HepG2 (cell line): Measurements from ENCODE around the gene PIGN. TPM values are rescaled to one million over a fixed set of nuclear protein-coding genes. Genes with fewer than 3 reads are reported as not detected.

Source experiments
- ATAC-seq: fragments of 200-7000 bp; cut with Tn5 transposase; 3 replicates; pipeline ENCODE4 v1.9.1; 2020; ENCODE audit warnings: mild to moderate bottlenecking, moderate library complexity
- BruUV-seq: library from RNA; stranded (reverse); fragments of 400-500 nt; replicated peaks from 2 replicates; lab custom pipeline; 2021; lab: Mats Ljungman, UMichigan
- CTCF ChIA-PET: fragments of 300-600 bp; formaldehyde crosslinking; extraction: SDS; loops from one replicate; lab custom pipeline; 2021; ENCODE audit warnings: low total read pairs, inconsistent platforms, low intra/inter-chr PET ratio; lab: Yijun Ruan, JAX
- POLR2A ChIA-PET: fragments of 350-600 bp; sonication (Branson Sonifier 250); formaldehyde crosslinking; loops from one replicate; lab custom pipeline; 2020; ENCODE audit warnings: antibody characterized with exemption, inconsistent platforms; lab: Yijun Ruan, JAX
- DNase-seq: peaks from one replicate; pipeline ENCODE4 v3.0.0-alpha.2; 2015; ENCODE audit warnings: low spot score
- FAIRE-seq: peaks from 3 replicates; lab custom pipeline; 2011; peaks lifted over from hg19 to GRCh38; lab: Jason Lieb, UNC
- H2AFZ ChIP-seq: one replicate; pipeline ENCODE4 v1.6.1; 2011; ENCODE audit warnings: low read length, inconsistent platforms
- H3K27ac ChIP-seq: fragments of 300-600 bp; 3 replicates; pipeline ENCODE4 v1.8.0; 2011; ENCODE audit warnings: mixed run types, mild to moderate bottlenecking, mixed read lengths, low read length, inconsistent platforms; ENCODE audit not compliant: insufficient read depth; ENCODE audit errors: extremely low read length
- H3K27me3 ChIP-seq, 2 experiments: fragments of 200-600 bp in 1 of 2; 2 replicates in 1 of 2; 3 replicates in 1 of 2; pipeline versions ENCODE4 v1.6.0 to v1.8.0; 2011; ENCODE audit warnings: low read length in 2 of 2, mild to moderate bottlenecking in 2 of 2, moderate library complexity in 2 of 2, inconsistent platforms in 1 of 2; ENCODE audit not compliant: insufficient read depth in 2 of 2, control insufficient read depth in 1 of 2
- H3K36me3 ChIP-seq, 2 experiments: fragments of 200-600 bp in 1 of 2; replicated peaks in 1 of 2; 2 replicates in 1 of 2; 3 replicates in 1 of 2; pipeline versions ENCODE4 v1.5.1 to v1.8.0; 2011; ENCODE audit warnings: low read length in 2 of 2, inconsistent platforms in 1 of 2; ENCODE audit not compliant: insufficient read depth in 2 of 2, control insufficient read depth in 1 of 2
- H3K4me1 ChIP-seq: 2 replicates; pipeline ENCODE4 v1.5.1; 2012; ENCODE audit warnings: low read length, inconsistent platforms; ENCODE audit not compliant: insufficient read depth
- H3K4me2 ChIP-seq: 2 replicates; pipeline ENCODE4 v1.6.0; 2011; ENCODE audit warnings: low read depth, low read length, inconsistent platforms
- H3K4me3 ChIP-seq, 3 experiments: fragments of 200-600 bp in 1 of 3; sonication (generic), shearing (Covaris generic) in 1 of 3; replicated peaks in 1 of 3; 2 replicates each; pipeline ENCODE4 v1.5.1; 2011 to 2016; ENCODE audit warnings: low read length in 3 of 3, inconsistent platforms in 2 of 3, low read depth in 2 of 3, mild to moderate bottlenecking in 2 of 3, control low read depth in 1 of 3, mixed read lengths in 1 of 3; ENCODE audit not compliant: insufficient read depth in 1 of 3
- H3K79me2 ChIP-seq: one replicate; pipeline ENCODE4 v1.6.1; 2011; ENCODE audit warnings: low read length, inconsistent platforms; ENCODE audit not compliant: insufficient read depth
- H3K9ac ChIP-seq: 2 replicates; pipeline ENCODE4 v1.6.0; 2011; ENCODE audit warnings: mild to moderate bottlenecking, low read depth, low read length, inconsistent platforms; ENCODE audit not compliant: insufficient read depth
- H3K9me3 ChIP-seq: 2 replicates; pipeline ENCODE4 v1.5.1; 2012; ENCODE audit warnings: mild to moderate bottlenecking, low read length
- H4K20me1 ChIP-seq: 2 replicates; pipeline ENCODE4 v1.6.0; 2011; ENCODE audit warnings: inconsistent platforms, mild to moderate bottlenecking, low read length, moderate library complexity; ENCODE audit not compliant: insufficient read depth
- ATF7 ChIP-seq, 2 experiments: fragments of 450-650 bp in 1 of 2; sonication (generic) in 1 of 2; formaldehyde crosslinking in 1 of 2; IDR thresholded peaks; 2 replicates each; pipeline versions ENCODE4 v1.4.0 to v1.6.1; 2016 to 2020; ENCODE audit warnings: antibody characterized with exemption in 1 of 2, mild to moderate bottlenecking in 1 of 2, missing genetic modification reagents in 1 of 2
- CBX1 ChIP-seq: IDR thresholded peaks from one replicate; pipeline ENCODE4 v1.6.1; 2016; ENCODE audit warnings: antibody characterized with exemption, low read depth
- CENPBD1 ChIP-seq: sonication (generic); formaldehyde crosslinking; IDR thresholded peaks from 2 replicates; pipeline ENCODE4 v1.8.0; 2022; ENCODE audit warnings: missing genetic modification reagents, low read depth, mild to moderate bottlenecking, borderline replicate concordance
- ETV6 ChIP-seq: sonication (generic); formaldehyde crosslinking; conservative IDR thresholded peaks from 2 replicates; pipeline ENCODE4 v1.4.0; 2020; ENCODE audit warnings: missing genetic modification reagents
- HMGA1 ChIP-seq: sonication (generic); formaldehyde crosslinking; conservative IDR thresholded peaks from 2 replicates; pipeline ENCODE4 v1.4.0; 2020; ENCODE audit warnings: missing genetic modification reagents
- HNRNPH1 ChIP-seq: fragments of 200-400 bp; formaldehyde crosslinking; optimal IDR thresholded peaks from 2 replicates; pipeline ENCODE3; 2017; ENCODE audit warnings: mild to moderate bottlenecking, low read depth, low read length
- HNRNPK ChIP-seq: fragments of 200-400 bp; formaldehyde crosslinking; IDR thresholded peaks from 2 replicates; pipeline ENCODE4 v1.6.1; 2018; ENCODE audit warnings: low read length, low read depth, moderate library complexity, mild to moderate bottlenecking; ENCODE audit not compliant: poor library complexity, severe bottlenecking
- HOMEZ ChIP-seq: IDR thresholded peaks from 2 replicates; pipeline ENCODE4 v1.6.1; 2016; ENCODE audit warnings: low read depth
- KDM2A ChIP-seq: sonication (generic); formaldehyde crosslinking; IDR thresholded peaks from 2 replicates; pipeline ENCODE4 v1.4.0; 2020; ENCODE audit warnings: low read depth, missing genetic modification reagents, borderline replicate concordance
- KLF6 ChIP-seq: IDR thresholded peaks from 2 replicates; pipeline ENCODE4 v1.8.0; 2016; ENCODE audit warnings: missing biosample characterization, missing genetic modification reagents
- NFE2L1 ChIP-seq: sonication (generic); formaldehyde crosslinking; IDR thresholded peaks from 2 replicates; pipeline ENCODE4 v1.4.0; 2020; ENCODE audit warnings: missing genetic modification reagents, mild to moderate bottlenecking, borderline replicate concordance
- PLSCR1 ChIP-seq: sonication (generic); formaldehyde crosslinking; IDR thresholded peaks from 2 replicates; pipeline ENCODE4 v1.5.0; 2020; ENCODE audit warnings: missing genetic modification reagents, mild to moderate bottlenecking, borderline replicate concordance
- PRPF4 ChIP-seq: fragments of 200-400 bp; formaldehyde crosslinking; IDR thresholded peaks from 2 replicates; pipeline ENCODE4 v1.6.1; 2016; ENCODE audit warnings: low read length, low read depth; ENCODE audit not compliant: poor library complexity, severe bottlenecking
- SRSF9 ChIP-seq: fragments of 200-400 bp; formaldehyde crosslinking; IDR thresholded peaks from 2 replicates; pipeline ENCODE4 v1.6.1; 2018; ENCODE audit warnings: borderline replicate concordance, mild to moderate bottlenecking, low read depth, low read length; ENCODE audit not compliant: insufficient read depth, poor library complexity, severe bottlenecking
- ZBTB7B ChIP-seq: sonication (generic); formaldehyde crosslinking; IDR thresholded peaks from 2 replicates; pipeline ENCODE4 v1.4.0; 2020; ENCODE audit warnings: missing genetic modification reagents
- ZNF10 ChIP-seq: sonication (generic); formaldehyde crosslinking; IDR thresholded peaks from 2 replicates; pipeline ENCODE4 v1.4.0; 2020; ENCODE audit warnings: mild to moderate bottlenecking, low read depth, missing genetic modification reagents, borderline replicate concordance
- ZNF24 ChIP-seq: fragments of 450-650 bp; IDR thresholded peaks from 2 replicates; pipeline ENCODE4 v1.6.1; 2017; ENCODE audit warnings: antibody characterized with exemption, mild to moderate bottlenecking
- ZNF510 ChIP-seq: sonication (generic); formaldehyde crosslinking; IDR thresholded peaks from 2 replicates; pipeline ENCODE4 v1.4.0; 2020; ENCODE audit warnings: low read depth, mild to moderate bottlenecking, missing genetic modification reagents
- ZNF781 ChIP-seq: sonication (generic); formaldehyde crosslinking; IDR thresholded peaks from 2 replicates; pipeline ENCODE4 v1.5.1; 2020; ENCODE audit warnings: borderline replicate concordance, mild to moderate bottlenecking, missing genetic modification reagents; ENCODE audit errors: not compliant biosample characterization
- WGBS: methylation state at CpG from one replicate; pipeline ENCODE4 v1.1.6; 2017; ENCODE audit warnings: low lambda C conversion rate; 5-methylcytosine and 5-hydroxymethylcytosine counted together
- in situ Hi-C: cut with HindIII; loops from 2 replicates; pipeline ENCODE4 v1.10.0; 2017; ENCODE audit warnings: low pct_unique_long_range_greater_than_20kb; ENCODE audit not compliant: extremely low pct_ligation_motif_present
- intact Hi-C: fragments of 100-400 bp; cut with micrococcal nuclease; formaldehyde crosslinking; loops from one replicate; pipeline ENCODE4 v1.10.0; 2022; ENCODE audit not compliant: unreplicated experiment
- polyA plus RNA-seq, 8 experiments: library from polyadenylated mRNA; depleted of rRNA in 3 of 8; stranded (reverse) in 7 of 8; unstranded in 1 of 8; fragments of >200 nt; fragmentation: Illumina TruSeq in 4 of 8; extraction: Trizol in 4 of 8; gene quantifications; 2 replicates each; pipeline versions ENCODE4 v1.2.1 to v1.2.3, GENCODE V29; 2011 to 2016; ENCODE audit warnings: low read depth in 4 of 8, missing spikeins in 1 of 8, mixed read lengths in 1 of 8; ENCODE audit not compliant: insufficient read depth in 1 of 8
- total RNA-seq, 5 experiments: library from RNA; depleted of rRNA; stranded (reverse); fragments of >200 nt; fragmentation: Illumina TruSeq; extraction: Trizol; gene quantifications; 2 replicates each; pipeline ENCODE4 v1.2.3, GENCODE V29; 2016; ENCODE audit warnings: low read depth in 1 of 5
- TF ChIP-seq, protein P1 (sequence below): sonication (generic); formaldehyde crosslinking; IDR thresholded peaks from 2 replicates; pipeline ENCODE4 v1.5.0; 2020; ENCODE audit warnings: mild to moderate bottlenecking, missing genetic modification reagents, borderline replicate concordance

PIGN gene
- total and polyA plus RNA-seq, 2 of the 13 experiments (the other 11 are each of a cell fraction or from before 2014, with no cell fraction given): 15.5 to 33.6 TPM

- in situ Hi-C loops (no loop called here), intact Hi-C loops (no loop called here)
- FAIRE-seq: no peak
- H2AFZ ChIP-seq: no peak overlapping the region
- H3K4me2 ChIP-seq: no peak overlapping the region
- ATAC-seq: no peak
- CTCF ChIA-PET: no interaction called here
- BruUV-seq: no TSS peak
- no peak overlapping the region for H3K27ac ChIP-seq
- H3K27me3 ChIP-seq: no peaks in the 10 kb centered on the region
- H3K4me1 ChIP-seq: peaks cover 8% of the 10 kb centered on the region
- TF ChIP-seq, protein P1, sequence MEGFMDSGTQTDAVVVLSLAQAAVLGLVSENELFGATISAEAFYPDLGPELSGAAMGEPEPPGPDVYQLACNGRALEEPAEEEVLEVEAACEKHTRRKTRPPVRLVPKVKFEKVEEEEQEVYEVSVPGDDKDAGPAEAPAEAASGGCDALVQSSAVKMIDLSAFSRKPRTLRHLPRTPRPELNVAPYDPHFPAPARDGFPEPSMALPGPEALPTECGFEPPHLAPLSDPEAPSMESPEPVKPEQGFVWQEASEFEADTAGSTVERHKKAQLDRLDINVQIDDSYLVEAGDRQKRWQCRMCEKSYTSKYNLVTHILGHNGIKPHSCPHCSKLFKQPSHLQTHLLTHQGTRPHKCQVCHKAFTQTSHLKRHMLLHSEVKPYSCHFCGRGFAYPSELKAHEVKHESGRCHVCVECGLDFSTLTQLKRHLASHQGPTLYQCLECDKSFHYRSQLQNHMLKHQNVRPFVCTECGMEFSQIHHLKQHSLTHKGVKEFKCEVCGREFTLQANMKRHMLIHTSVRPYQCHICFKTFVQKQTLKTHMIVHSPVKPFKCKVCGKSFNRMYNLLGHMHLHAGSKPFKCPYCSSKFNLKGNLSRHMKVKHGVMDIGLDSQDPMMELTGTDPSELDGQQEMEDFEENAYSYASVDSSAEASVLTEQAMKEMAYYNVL: no peak
- TF ChIP-seq NFE2L1 (CRISPR knock-in tag) (no peak), ATF7 (IDR thresholded peaks at IDR 0.05) (no peak), ATF7 (CRISPR knock-in tag; IDR thresholded peaks at IDR 0.05) (no peak), HNRNPK (no peak), CBX1 (no peak), ZNF10 (CRISPR knock-in tag) (no peak), ZNF24 (no peak), ETV6 (CRISPR knock-in tag) (no peak), HOMEZ (CRISPR knock-in tag) (no peak), ZBTB7B (CRISPR knock-in tag) (no peak), PLSCR1 (CRISPR knock-in tag) (no peak), SRSF9 (no peak), KDM2A (CRISPR knock-in tag) (no peak), HNRNPH1 (no peak), ZNF510 (CRISPR knock-in tag) (no peak), PRPF4 (no peak), CENPBD1 (CRISPR knock-in tag) (no peak), ZNF781 (CRISPR knock-in tag) (no peak), KLF6 (CRISPR knock-in tag) (no peak), HMGA1 (CRISPR knock-in tag) (no peak)
- H4K20me1 ChIP-seq: no peaks in the 10 kb centered on the region
- no peak overlapping the region for H3K4me3 ChIP-seq
- H3K9ac ChIP-seq: no peak overlapping the region
- DNase-seq: no peak
- peaks cover 6% of the 10 kb centered on the region for H3K79me2 ChIP-seq
- 98% methylated on average over 3 of the region's 3 CpGs for WGBS
- POLR2A ChIA-PET: no interaction called here
- no peaks in the 10 kb centered on the region for H3K9me3 ChIP-seq
- H3K36me3 ChIP-seq: no peaks in the 10 kb centered on the region
Measured at GRCh38 chr18:62175521-62175920, 11.3 kb downstream of the PIGN start.
